Panc1 (cell line): ENCODE measurements around the gene GOLGA1. TPM values are rescaled to one million over a fixed set of nuclear protein-coding genes. Genes with fewer than 3 reads are reported as not detected.

Source experiments
- ATAC-seq: fragments of 200-7000 bp; cut with Tn5 transposase; 2 replicates; pipeline ENCODE4 v1.9.1; 2020; ENCODE audit warnings: mild to moderate bottlenecking, moderate library complexity
- BruUV-seq: library from RNA; stranded (reverse); fragments of 400-500 nt; replicated peaks from 2 replicates; lab custom pipeline; 2021; lab: Mats Ljungman, UMichigan
- CTCF ChIA-PET: fragments of 300-600 bp; sonication (Branson Sonifier 250); formaldehyde crosslinking; loops from one replicate; lab custom pipeline; 2022; ENCODE audit warnings: antibody characterized with exemption; lab: Charles Lee
- POLR2A ChIA-PET: fragments of 300-600 bp; sonication (Branson Sonifier 250); formaldehyde crosslinking; loops from one replicate; lab custom pipeline; 2022; ENCODE audit warnings: antibody characterized with exemption; lab: Charles Lee
- DNase-seq: peaks from one replicate; pipeline ENCODE4 v3.0.0-alpha.2; 2010; ENCODE audit warnings: low read depth, low spot score
- H3K27ac ChIP-seq: 2 replicates; pipeline ENCODE4 v1.5.1; 2011; ENCODE audit warnings: mild to moderate bottlenecking, low read length, inconsistent platforms
- H3K27me3 ChIP-seq: fragments of 200-500 bp; sonication (Bioruptor generic); 2 replicates; pipeline ENCODE4 v1.6.0; 2014; ENCODE audit warnings: low read length, inconsistent platforms; ENCODE audit not compliant: control insufficient read depth, insufficient read depth
- H3K36me3 ChIP-seq: fragments of 200-500 bp; sonication (Bioruptor generic); 2 replicates; pipeline ENCODE4 v1.5.1; 2014; ENCODE audit warnings: inconsistent platforms, mild to moderate bottlenecking, low read length, moderate library complexity; ENCODE audit not compliant: control insufficient read depth, insufficient read depth
- H3K4me1 ChIP-seq: 2 replicates; pipeline ENCODE4 v1.5.1; 2011; ENCODE audit warnings: inconsistent platforms, mild to moderate bottlenecking, low read length, moderate library complexity; ENCODE audit not compliant: control insufficient read depth, insufficient read depth
- H3K4me3 ChIP-seq, 2 experiments: 2 replicates each; pipeline ENCODE4 v1.5.1; 2011 to 2012; ENCODE audit warnings: low read depth in 2 of 2, low read length in 2 of 2, mild to moderate bottlenecking in 2 of 2, inconsistent platforms in 1 of 2, moderate library complexity in 1 of 2
- H3K9me3 ChIP-seq: fragments of 200-500 bp; sonication (Bioruptor generic); 2 replicates; pipeline ENCODE4 v1.5.1; 2014; ENCODE audit warnings: low read depth, mild to moderate bottlenecking, inconsistent platforms, low read length, moderate library complexity; ENCODE audit not compliant: control insufficient read depth, insufficient read depth
- POLR2AphosphoS5 ChIP-seq: IDR thresholded peaks from 2 replicates; pipeline ENCODE4 v1.6.1; 2012; ENCODE audit warnings: mild to moderate bottlenecking, low read depth, low read length, moderate library complexity
- SIN3A ChIP-seq: IDR thresholded peaks from 2 replicates; pipeline ENCODE4 v1.6.1; 2012; ENCODE audit warnings: low read depth, mild to moderate bottlenecking, low read length, moderate library complexity, borderline replicate concordance; ENCODE audit not compliant: insufficient read depth
- TCF7L2 ChIP-seq: IDR thresholded peaks from 2 replicates; pipeline ENCODE4 v1.6.1; 2011; ENCODE audit warnings: mild to moderate bottlenecking, low read depth, low read length, inconsistent platforms
- in situ Hi-C: cut with HindIII; loops from 2 replicates; pipeline ENCODE4 v1.10.0; 2016; ENCODE audit warnings: low sequenced_read_pairs, low pct_unique_long_range_greater_than_20kb
- intact Hi-C: fragments of 100-400 bp; cut with micrococcal nuclease; formaldehyde crosslinking; loops from one replicate; pipeline ENCODE4 v1.10.0; 2022; ENCODE audit not compliant: unreplicated experiment
- total RNA-seq: library from RNA; stranded (reverse); gene quantifications from one replicate; pipeline ENCODE4 v1.2.1, GENCODE V29; 2021; ENCODE audit not compliant: unreplicated experiment
- TF ChIP-seq, protein P1 (sequence below): fragments of 450-650 bp; IDR thresholded peaks from 2 replicates; pipeline ENCODE4 v1.5.1; 2017; ENCODE audit warnings: mild to moderate bottlenecking
- TF ChIP-seq, protein P2 (sequence below), 2 experiments: IDR thresholded peaks; 2 replicates each; pipeline ENCODE4 v1.6.1; 2011 to 2012; ENCODE audit warnings: low read depth in 2 of 2, control low read depth in 1 of 2, low read length in 1 of 2, mild to moderate bottlenecking in 1 of 2, moderate library complexity in 1 of 2; ENCODE audit not compliant: insufficient read depth in 1 of 2

The GOLGA1 gene
- total RNA-seq, 1 experiment from 2014 or later, result 15.5 TPM

DNA sequence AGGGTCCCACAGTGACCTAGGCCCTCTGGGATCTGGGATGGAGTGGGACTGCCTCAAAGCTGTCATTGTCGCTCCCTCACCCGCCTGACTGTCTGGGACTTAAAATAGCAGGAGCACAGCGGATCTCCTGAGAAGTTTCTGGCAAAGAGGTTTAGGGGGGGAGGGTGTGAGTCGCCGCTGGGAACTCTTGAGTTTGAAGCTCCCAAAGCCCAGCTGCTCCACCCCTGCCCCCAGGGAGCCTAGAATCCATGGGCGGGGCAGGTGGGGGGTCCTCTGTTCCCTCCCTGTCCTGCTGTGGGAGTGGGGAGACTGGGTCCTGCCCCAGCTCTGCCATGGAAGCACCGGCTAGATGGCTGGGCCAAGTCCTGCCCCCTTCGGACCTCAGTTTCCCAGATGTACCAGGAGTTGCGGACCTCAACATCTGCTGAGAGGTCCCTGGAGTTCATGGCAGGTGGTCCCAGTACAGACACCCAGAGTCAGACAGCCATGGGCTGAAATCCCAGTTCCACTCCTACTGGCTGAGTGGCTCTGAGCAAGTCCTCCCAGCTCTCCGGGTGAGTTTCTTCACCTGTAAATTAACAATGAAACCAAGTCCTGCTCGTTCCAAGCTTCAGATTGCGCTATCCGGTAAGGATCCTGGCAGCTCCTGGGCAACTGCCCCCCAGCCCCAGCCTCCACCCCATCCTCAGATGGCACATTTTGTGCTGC, 88.6 kb downstream of the GOLGA1 start:
- no peaks in the 10 kb centered on the region for H3K36me3 ChIP-seq
- intact Hi-C loops (no loop called here), in situ Hi-C loops (no loop called here)
- peaks cover 2% of the 10 kb centered on the region; the same call in 1 of the 2 replicates for H3K4me1 ChIP-seq
- BruUV-seq, result no TSS peak
- TF ChIP-seq SIN3A (no peak), TCF7L2 (no peak)
- TF ChIP-seq, protein P1, sequence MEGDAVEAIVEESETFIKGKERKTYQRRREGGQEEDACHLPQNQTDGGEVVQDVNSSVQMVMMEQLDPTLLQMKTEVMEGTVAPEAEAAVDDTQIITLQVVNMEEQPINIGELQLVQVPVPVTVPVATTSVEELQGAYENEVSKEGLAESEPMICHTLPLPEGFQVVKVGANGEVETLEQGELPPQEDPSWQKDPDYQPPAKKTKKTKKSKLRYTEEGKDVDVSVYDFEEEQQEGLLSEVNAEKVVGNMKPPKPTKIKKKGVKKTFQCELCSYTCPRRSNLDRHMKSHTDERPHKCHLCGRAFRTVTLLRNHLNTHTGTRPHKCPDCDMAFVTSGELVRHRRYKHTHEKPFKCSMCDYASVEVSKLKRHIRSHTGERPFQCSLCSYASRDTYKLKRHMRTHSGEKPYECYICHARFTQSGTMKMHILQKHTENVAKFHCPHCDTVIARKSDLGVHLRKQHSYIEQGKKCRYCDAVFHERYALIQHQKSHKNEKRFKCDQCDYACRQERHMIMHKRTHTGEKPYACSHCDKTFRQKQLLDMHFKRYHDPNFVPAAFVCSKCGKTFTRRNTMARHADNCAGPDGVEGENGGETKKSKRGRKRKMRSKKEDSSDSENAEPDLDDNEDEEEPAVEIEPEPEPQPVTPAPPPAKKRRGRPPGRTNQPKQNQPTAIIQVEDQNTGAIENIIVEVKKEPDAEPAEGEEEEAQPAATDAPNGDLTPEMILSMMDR, result no peak
- no peak overlapping the region for H3K27ac ChIP-seq
- ATAC-seq (no peak), DNase-seq (no peak)
- H3K27me3 ChIP-seq, result no peaks in the 10 kb centered on the region
- ChIA-PET CTCF (interaction anchor here (0.5 to 7.5 kb wide), 12 partner anchors 9 to 393 kb away, joined by 3 to 134 read pairs (median 7); partner anchors contain the start of genes NR6A1 and OLFML2A), POLR2A (interaction anchor here (0.5 kb wide), 1 partner anchor 80 kb away, joined by 18 read pairs; no protein-coding TSS in a partner anchor)
- H3K9me3 ChIP-seq, result no peaks in the 10 kb centered on the region
- H3K4me3 ChIP-seq, result peak overlapping the region; percentile 48 to 56

DNA sequence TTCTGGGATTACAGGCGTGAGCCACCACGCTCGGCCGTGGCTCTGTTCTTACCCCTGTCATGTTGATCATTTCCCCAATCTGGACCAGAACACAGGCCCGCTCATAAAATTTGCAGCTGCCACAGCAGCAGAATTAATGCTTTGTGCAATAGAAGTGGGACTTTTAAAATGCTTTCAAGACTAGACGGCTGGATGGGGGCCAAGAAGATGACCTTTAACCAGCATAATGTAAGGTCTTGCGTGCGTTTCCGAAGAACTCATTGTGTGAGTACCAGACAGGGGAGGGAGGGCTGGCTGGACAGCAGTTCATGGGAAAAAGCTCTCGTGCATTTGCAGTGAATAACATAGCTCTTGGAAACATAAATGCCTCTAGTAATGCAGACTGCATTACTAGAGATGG, 91.1 kb downstream of the GOLGA1 start:
- Histone ChIP-seq H3K9me3 (no peaks in the 10 kb centered on the region), H3K27ac (no peak overlapping the region), H3K4me3 (no peak overlapping the region), H3K27me3 (no peaks in the 10 kb centered on the region), H3K36me3 (no peaks in the 10 kb centered on the region), H3K4me1 (no peaks in the 10 kb centered on the region; the same call in 1 of the 2 replicates)
- in situ Hi-C loops (no loop called here), intact Hi-C loops (no loop called here)
- no peak for ATAC-seq
- no peak for DNase-seq
- BruUV-seq, result no TSS peak
- ChIA-PET CTCF (interaction anchor here (7.5 kb wide), 1 partner anchor 75 kb away, joined by 134 read pairs; the partner anchor contains the start of genes NR6A1 and OLFML2A), POLR2A (interaction anchor here (0.5 kb wide), 1 partner anchor 13 kb away, joined by 3 read pairs; no protein-coding TSS in a partner anchor)
- TF ChIP-seq, protein P1, result no peak
- TF ChIP-seq SIN3A (no peak), POLR2AphosphoS5 (no peak), TCF7L2 (no peak)
- TF ChIP-seq, protein P2, sequence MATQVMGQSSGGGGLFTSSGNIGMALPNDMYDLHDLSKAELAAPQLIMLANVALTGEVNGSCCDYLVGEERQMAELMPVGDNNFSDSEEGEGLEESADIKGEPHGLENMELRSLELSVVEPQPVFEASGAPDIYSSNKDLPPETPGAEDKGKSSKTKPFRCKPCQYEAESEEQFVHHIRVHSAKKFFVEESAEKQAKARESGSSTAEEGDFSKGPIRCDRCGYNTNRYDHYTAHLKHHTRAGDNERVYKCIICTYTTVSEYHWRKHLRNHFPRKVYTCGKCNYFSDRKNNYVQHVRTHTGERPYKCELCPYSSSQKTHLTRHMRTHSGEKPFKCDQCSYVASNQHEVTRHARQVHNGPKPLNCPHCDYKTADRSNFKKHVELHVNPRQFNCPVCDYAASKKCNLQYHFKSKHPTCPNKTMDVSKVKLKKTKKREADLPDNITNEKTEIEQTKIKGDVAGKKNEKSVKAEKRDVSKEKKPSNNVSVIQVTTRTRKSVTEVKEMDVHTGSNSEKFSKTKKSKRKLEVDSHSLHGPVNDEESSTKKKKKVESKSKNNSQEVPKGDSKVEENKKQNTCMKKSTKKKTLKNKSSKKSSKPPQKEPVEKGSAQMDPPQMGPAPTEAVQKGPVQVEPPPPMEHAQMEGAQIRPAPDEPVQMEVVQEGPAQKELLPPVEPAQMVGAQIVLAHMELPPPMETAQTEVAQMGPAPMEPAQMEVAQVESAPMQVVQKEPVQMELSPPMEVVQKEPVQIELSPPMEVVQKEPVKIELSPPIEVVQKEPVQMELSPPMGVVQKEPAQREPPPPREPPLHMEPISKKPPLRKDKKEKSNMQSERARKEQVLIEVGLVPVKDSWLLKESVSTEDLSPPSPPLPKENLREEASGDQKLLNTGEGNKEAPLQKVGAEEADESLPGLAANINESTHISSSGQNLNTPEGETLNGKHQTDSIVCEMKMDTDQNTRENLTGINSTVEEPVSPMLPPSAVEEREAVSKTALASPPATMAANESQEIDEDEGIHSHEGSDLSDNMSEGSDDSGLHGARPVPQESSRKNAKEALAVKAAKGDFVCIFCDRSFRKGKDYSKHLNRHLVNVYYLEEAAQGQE (IDR thresholded peaks at IDR 0.05; ENCODE audit: insufficient read depth in 1 of 2, low read depth in 2 of 2, low read length in 1 of 2), result no peak
